BJ (cell line): ENCODE measurements around the gene TBC1D17. TPM values are rescaled to one million over a fixed set of nuclear protein-coding genes. Genes with fewer than 3 reads are reported as not detected.
A peak's percentile ranks its signal among the peaks of the same experiment; 100 is the strongest.

ENCODE experiments used
- CTCF ChIA-PET: fragments of 350-600 bp; formaldehyde crosslinking; extraction: SDS; loops from one replicate; lab custom pipeline; 2021; ENCODE audit warnings: antibody characterized with exemption, inconsistent platforms; lab: Yijun Ruan, JAX
- POLR2A ChIA-PET: fragments of 300-600 bp; sonication (Branson Sonifier 250); formaldehyde crosslinking; extraction: SDS; loops from one replicate; lab custom pipeline; 2021; ENCODE audit warnings: antibody characterized with exemption; lab: Charles Lee
- DNase-seq: peaks from one replicate; pipeline ENCODE4 v3.0.0-alpha.2; 2011; ENCODE audit warnings: low read depth
- H3K27me3 ChIP-seq: 2 replicates; pipeline ENCODE4 v1.6.0; 2011; ENCODE audit warnings: low read length; ENCODE audit not compliant: control insufficient read depth, insufficient read depth
- H3K36me3 ChIP-seq: 2 replicates; pipeline ENCODE4 v1.5.1; 2011; ENCODE audit warnings: low read length; ENCODE audit not compliant: control insufficient read depth, insufficient read depth
- H3K4me3 ChIP-seq: 2 replicates; pipeline ENCODE4 v1.5.1; 2011; ENCODE audit warnings: low read depth, mild to moderate bottlenecking, control low read depth, low read length
- polyA plus RNA-seq: library from polyadenylated mRNA; depleted of rRNA; stranded (reverse); fragments of >200 nt; gene quantifications from 2 replicates; pipeline ENCODE4 v1.2.3, GENCODE V29; 2011
- TF ChIP-seq, protein P1 (sequence below): IDR thresholded peaks from 2 replicates; pipeline ENCODE4 v1.5.1; 2011; ENCODE audit warnings: low read depth, mild to moderate bottlenecking, control low read depth, inconsistent platforms, low read length, moderate library complexity; ENCODE audit not compliant: insufficient read depth

Gene TBC1D17
- polyA plus RNA-seq, 1 experiment, result 26.7 TPM

DNA sequence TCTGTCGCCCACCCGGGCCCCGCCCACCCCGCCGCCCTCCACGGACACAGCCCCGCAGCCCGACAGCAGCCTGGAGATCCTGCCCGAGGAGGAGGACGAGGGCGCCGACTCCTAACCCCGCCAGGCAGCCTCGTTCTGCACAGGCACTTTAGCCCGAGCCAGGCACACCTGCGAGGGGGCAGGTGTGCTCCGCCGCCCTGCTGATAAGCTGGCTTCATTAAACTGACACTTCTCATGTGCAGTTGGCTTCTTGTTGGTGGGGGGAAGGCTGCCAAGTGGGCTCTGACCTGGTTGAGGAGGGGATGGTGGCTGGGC lies 11.0 kb downstream of the TBC1D17 start:
- no peak for DNase-seq
- ChIA-PET POLR2A (no interaction called here), CTCF (no interaction called here)
- TF ChIP-seq, protein P1, sequence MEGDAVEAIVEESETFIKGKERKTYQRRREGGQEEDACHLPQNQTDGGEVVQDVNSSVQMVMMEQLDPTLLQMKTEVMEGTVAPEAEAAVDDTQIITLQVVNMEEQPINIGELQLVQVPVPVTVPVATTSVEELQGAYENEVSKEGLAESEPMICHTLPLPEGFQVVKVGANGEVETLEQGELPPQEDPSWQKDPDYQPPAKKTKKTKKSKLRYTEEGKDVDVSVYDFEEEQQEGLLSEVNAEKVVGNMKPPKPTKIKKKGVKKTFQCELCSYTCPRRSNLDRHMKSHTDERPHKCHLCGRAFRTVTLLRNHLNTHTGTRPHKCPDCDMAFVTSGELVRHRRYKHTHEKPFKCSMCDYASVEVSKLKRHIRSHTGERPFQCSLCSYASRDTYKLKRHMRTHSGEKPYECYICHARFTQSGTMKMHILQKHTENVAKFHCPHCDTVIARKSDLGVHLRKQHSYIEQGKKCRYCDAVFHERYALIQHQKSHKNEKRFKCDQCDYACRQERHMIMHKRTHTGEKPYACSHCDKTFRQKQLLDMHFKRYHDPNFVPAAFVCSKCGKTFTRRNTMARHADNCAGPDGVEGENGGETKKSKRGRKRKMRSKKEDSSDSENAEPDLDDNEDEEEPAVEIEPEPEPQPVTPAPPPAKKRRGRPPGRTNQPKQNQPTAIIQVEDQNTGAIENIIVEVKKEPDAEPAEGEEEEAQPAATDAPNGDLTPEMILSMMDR, result no peak
- Histone ChIP-seq H3K27me3 (no peaks in the 10 kb centered on the region; the same call in 1 of the 2 replicates), H3K36me3 (peaks cover 14% of the 10 kb centered on the region), H3K4me3 (no peak overlapping the region)

DNA sequence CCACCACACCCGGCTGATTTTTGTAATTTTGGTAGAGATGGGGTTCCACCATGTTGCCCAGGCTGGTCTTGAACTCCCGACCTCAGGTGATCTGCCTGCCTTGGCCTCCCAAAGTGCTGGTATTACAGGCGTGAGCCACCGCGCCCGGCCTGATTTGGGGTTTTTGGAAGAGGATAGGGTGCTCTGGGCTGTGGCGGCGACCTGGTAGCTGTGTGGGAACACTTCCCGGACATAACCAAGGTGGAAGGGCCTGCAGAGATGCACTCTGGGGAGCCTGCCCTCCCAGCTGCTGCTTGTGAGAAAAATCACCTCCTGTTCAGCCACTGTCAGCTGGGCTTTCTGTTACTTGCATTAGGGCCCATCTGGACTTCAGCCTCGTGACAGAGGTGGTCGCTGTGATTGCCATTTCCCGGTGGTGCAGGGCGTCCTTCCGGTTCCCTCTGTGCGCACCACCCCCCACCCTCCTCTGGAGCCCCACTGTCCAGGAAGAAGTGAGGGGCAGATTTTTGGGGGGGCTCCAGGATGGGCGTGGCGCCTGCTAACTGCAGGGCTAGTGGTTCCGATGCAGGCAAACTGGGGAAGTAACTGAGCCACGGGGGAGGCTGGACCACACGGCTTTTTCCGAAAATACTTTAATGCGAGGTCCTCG lies 11.7 kb downstream of the TBC1D17 start:
- no peaks in the 10 kb centered on the region; the same call in 1 of the 2 replicates for H3K27me3 ChIP-seq
- no peak overlapping the region for H3K4me3 ChIP-seq
- H3K36me3 ChIP-seq, result peaks cover 7% of the 10 kb centered on the region
- ChIA-PET CTCF (interaction anchor here (1.3 to 1.4 kb wide), 2 partner anchors 22 to 27 kb away, joined by 3 read pairs; no protein-coding TSS in a partner anchor), POLR2A (no interaction called here)
- DNase-seq, result no peak
- TF ChIP-seq, protein P1, result no peak

DNA sequence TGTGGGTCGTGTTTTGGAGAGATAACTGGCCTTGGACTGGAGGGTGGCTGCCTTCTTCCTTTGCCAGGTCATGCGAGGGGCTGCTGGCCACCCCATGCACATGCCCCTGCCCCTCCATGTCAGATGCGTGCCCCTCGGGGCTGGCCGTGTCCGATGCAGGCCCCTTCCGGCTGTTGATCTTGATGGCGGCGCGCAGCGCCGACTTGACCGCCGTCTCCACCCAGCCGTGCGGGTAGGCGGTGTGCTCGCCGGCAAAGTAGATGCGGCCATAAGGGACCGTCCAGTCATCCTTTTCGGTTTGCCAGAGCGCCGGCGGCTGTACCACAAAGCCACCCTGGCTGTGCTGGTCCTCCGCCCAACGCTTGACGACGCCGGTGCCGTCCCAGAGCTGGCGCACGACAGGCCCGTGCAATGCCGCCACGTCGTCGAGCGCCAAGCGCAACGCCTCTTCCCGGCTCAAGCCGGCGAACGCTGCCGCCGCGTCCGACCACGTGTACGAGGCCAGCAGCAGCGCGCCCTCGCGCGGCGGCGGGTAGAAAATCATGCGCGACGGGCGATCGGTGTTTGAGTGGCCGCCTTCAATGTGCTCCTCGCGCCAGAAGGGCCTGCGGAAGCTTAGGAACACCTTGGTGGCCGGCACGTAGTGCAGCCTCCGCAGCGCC lies 12.3 kb downstream of the TBC1D17 start:
- DNase-seq, result no peak
- H3K4me3 ChIP-seq, result peak overlapping the region; percentile 19; the same call in 1 of the 2 replicates
- peaks cover 2% of the 10 kb centered on the region; the same call in 1 of the 2 replicates for H3K36me3 ChIP-seq
- H3K27me3 ChIP-seq, result no peaks in the 10 kb centered on the region; the same call in 1 of the 2 replicates
- ChIA-PET CTCF (interaction anchor here (0.9 to 2.5 kb wide), 4 partner anchors 17 to 28 kb away, joined by 3 to 7 read pairs (median 4); no protein-coding TSS in a partner anchor), POLR2A (no interaction called here)
- TF ChIP-seq, protein P1, result peak; percentile 83

DNA sequence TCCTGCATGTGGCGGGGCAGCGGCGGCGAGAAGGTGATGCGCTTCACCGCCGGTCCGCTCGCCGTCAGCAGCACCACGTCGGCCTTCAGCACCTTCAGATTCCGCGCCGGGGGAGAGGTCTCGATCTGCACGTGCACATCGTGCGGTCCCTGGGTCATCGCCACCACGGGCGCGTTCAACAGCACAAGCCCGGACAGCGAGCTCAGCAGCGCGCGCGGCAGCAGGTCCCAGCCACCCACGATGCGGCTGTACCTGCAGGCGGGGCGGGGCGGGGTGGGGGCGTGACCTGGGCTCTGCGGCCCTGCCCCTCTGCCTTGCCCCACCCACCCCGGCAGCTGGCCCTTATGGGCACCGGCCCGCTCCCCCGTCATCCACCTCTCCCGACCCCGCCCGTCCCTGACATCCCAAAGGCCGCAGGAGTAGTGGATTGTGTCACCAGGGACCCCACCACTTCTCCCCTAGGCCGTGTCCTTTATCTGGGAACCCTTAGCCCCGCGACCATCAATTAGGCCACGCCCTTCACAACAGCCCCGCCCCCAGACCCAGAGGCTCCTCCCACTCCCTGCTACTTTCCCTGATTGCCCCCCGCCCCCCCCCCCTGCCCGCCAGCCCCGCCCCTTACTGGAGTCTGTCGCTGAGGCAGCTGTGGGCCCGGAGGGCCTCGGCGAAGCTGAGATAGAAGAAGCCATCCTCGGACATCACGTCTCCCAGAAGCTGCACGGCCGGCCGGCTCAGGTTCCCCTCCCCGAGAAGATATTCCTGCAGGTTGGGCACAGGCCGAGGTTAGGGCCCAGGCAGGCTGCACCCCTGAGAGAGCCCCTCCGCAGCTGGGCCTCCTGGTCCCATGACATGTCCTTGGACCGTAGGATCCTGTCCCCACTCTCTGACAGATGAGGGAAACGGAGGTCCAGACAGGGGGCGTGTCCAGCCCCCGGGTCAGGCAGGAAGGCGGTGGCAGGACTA lies 13.1 kb downstream of the TBC1D17 start:
- TF ChIP-seq, protein P1, result no peak
- H3K4me3 ChIP-seq, result peak overlapping the region; percentile 19; the same call in 1 of the 2 replicates
- ChIA-PET CTCF (interaction anchor here (0.9 to 2.5 kb wide), 4 partner anchors 9 to 20 kb away, joined by 3 to 7 read pairs (median 4); no protein-coding TSS in a partner anchor), POLR2A (no interaction called here)
- H3K27me3 ChIP-seq, result no peaks in the 10 kb centered on the region; the same call in 1 of the 2 replicates
- no peaks in the 10 kb centered on the region; the same call in 1 of the 2 replicates for H3K36me3 ChIP-seq
- no peak for DNase-seq
